GM19438 (cell line): Measurements from ENCODE around the gene SPG11.
A peak's percentile ranks its signal among the peaks of the same experiment; 100 is the strongest.
"Not testable (repeated sequence)": the region's sequence is repeated elsewhere in the genome, so short reads cannot be mapped to it uniquely, and the experiment has no call there.

Experiments used
- ATAC-seq: cut with Tn5 transposase; IDR thresholded peaks from one replicate; pipeline ENCODE4 v1.9.1; 2021; ENCODE audit warnings: low read depth; ENCODE audit not compliant: unreplicated experiment

SPG11 gene

GRCh38 chr15:44663410-44664308 is at the start of gene SPG11:
Gene SPG11 (minus strand): TSS chr15:44663662. CDS start chr15:44663647, 15 bp downstream.
- ATAC-seq: peak; percentile 73

- no peak for ATAC-seq
These were observed 49.0 kb upstream of the SPG11 start for GRCh38 chr15:44712346-44713005.

GRCh38 chr15:44711743-44712345 is 48.4 kb upstream of the SPG11 start:
- ATAC-seq: peak; percentile 5

GRCh38 chr15:44711096-44711742 is 47.8 kb upstream of the SPG11 start, which contains the start of the genes B2M and PATL2:
Gene B2M (plus strand): TSS chr15:44711517. CDS start chr15:44711547, 30 bp downstream.
Gene PATL2 (minus strand): TSS chr15:44711323. CDS start chr15:44676490, 34,833 bp downstream.
- ATAC-seq: peak; percentile 75

- peak; percentile 34 for ATAC-seq
These were observed 47.0 kb upstream of the SPG11 start for GRCh38 chr15:44710236-44711095.

- no peak for ATAC-seq
These were observed 43.6 kb upstream of the SPG11 start for GRCh38 chr15:44706946-44707636.

GRCh38 chr15:44706401-44706800 is 42.9 kb upstream of the SPG11 start:
- ATAC-seq: no peak

GRCh38 chr15:44705986-44706385 is 42.5 kb upstream of the SPG11 start:
- ATAC-seq: no peak

- ATAC-seq: not testable (repeated sequence)
These were observed 37.2 kb upstream of the SPG11 start for GRCh38 chr15:44700676-44701075.

- no peak for ATAC-seq
These were observed 35.2 kb upstream of the SPG11 start for GRCh38 chr15:44698641-44699040.

- ATAC-seq: no peak
These were observed 33.6 kb upstream of the SPG11 start for GRCh38 chr15:44697014-44697413.

- ATAC-seq: no peak
These were observed 31.8 kb upstream of the SPG11 start for GRCh38 chr15:44695294-44695693.

- no peak for ATAC-seq
These were observed 31.0 kb upstream of the SPG11 start for GRCh38 chr15:44694416-44694815.

- no peak for ATAC-seq
These were observed 29.2 kb upstream of the SPG11 start for GRCh38 chr15:44692659-44693058.

- not testable (repeated sequence) for ATAC-seq
These were observed 26.8 kb upstream of the SPG11 start for GRCh38 chr15:44690245-44690644.

GRCh38 chr15:44689318-44689717 is 25.9 kb upstream of the SPG11 start:
- not testable (repeated sequence) for ATAC-seq

- not testable (repeated sequence) for ATAC-seq
These were observed 19.6 kb upstream of the SPG11 start for GRCh38 chr15:44682809-44683682.

- ATAC-seq: no peak
These were observed 18.7 kb upstream of the SPG11 start for GRCh38 chr15:44682211-44682610.
